Retina (tissue), 1 donor: Measurements from ENCODE around the gene DES.
A peak's percentile ranks its signal among the peaks of the same experiment; 100 is the strongest.

Source experiments
- DNase-seq: peaks from one replicate; pipeline ENCODE4 v3.0.0-alpha.2; 2016

Gene DES

DNA sequence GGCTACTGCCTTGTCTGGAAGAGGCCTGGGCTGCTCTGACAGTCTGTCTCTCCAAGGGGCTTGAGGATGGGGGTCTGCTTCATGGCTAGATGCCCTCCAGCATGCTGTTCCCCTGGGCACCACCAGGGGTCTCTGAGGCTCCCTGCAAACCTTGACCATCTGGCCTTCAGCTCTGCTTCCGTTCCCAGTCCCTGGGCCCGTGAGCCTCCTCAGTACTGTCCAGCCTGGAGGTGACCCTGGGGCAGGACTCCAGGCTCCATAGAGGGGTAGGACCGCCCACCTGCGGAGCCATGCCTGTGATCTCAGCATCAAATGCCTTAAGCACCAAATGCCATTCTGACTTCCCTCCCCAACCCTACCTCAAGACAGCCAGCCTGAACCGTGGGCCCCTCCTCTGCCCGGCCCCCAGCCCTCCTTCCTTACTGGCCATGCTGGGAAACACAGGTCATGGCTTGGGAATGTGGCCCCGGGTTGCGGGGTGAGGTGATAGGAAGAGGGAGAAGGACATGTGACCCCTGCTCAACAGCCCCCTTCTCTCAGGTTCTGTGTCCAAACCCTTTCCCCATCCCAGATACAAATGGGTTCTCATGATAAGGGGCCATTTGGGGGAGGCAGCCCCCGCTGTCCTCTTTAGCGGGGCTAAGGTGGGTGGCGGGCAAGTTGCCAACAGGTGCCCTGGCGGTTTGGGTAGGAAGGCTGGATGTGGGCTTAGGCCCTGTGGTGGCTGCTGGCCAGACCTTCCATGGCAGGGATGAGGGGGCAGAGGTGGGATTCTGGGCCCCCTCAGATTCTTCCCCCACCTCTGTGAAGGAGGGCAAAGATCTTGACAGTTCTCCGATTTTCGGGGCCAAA is 41.5 kb downstream of the DES start:
- DNase-seq, result peak; percentile 83

DNA sequence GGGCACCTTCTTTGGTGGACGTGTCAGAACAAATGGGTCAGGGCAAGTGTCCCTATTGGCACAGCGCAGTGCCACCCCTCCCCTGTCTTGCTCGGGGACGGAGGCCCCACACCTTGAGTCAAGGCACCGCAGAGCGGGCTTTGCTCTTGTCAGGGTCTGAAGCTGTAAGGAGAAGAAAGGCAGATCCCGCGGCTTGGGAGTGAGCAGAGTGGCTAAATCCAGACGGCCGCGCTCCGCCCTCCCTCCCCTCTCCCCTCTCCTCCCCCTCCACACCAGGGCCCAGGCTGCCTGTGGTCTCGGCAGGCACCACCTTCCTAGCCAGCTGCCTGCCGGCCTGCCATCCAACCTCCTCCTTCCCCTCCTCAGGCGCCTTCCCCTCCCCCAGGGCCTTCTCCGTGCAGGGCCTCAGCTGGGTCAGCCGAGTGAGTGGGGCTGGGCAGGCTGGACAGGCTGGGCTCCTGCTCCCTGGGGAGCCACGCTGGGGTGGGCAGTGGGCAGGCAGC is 42.3 kb downstream of the DES start:
- peak; percentile 78 for DNase-seq

DNA sequence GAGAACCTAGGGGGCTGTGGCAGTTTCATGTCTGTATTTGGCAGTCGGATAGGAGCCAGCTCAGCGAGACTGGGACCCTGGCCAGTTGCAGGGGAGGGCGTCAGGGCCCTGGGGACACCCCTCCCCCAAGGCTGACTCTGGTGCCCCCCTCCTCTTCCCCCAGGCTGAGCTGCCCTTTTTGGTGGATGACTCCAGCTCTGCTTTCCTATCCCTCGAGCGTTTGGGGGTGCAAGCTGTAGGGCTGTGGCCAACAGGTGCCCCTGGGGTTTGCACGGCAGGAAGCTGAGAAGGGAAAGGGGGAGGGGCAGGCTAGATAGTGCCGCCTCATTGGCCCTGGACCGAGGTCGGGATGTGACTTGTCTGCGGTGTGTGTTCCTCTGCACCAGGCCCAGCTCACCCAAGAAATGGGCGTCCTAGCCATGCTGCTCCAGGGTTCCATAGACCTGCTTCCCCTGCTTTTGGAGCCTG is 42.9 kb downstream of the DES start:
- no peak for DNase-seq

DNA sequence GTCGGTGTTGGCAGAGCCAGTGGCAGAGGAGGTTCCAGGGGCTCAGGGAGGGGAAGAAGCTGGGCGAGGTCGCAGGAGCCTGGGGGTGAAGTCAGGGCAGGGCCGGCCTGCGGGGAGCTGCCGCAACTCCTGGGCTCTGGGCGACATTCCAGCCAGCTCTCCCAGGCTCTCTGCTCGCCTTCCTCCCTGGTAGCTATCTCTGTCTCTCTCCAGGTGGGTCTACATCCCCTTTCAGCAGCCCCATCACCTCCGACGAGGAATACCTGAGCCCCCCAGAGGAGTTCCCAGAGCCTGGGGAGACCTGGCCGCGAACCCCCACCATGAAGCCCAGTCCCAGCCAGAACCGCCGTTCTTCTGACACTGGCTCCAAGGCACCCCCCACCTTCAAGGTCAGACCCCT is 43.5 kb downstream of the DES start:
- DNase-seq, result no peak

DNA sequence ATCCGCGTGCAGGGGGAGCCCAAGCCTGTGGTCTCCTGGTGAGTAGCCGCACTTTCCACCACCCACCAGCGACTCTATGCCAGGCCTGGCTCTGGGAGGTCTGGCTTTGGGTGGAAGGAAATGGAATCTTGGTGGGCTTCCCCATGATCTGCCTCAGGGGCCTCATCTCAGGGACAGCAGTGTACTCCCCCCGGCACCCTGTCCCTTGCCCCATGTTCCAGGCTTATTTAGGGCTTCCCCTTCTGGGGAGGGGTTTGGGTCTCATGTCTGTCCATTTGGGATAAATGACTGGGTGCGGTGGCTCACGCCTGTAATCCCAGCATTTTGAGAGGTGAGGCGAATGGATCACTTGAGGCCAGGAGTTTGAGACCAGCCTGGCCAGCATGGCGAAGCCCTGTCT is 44.2 kb downstream of the DES start:
- DNase-seq, result no peak

DNA sequence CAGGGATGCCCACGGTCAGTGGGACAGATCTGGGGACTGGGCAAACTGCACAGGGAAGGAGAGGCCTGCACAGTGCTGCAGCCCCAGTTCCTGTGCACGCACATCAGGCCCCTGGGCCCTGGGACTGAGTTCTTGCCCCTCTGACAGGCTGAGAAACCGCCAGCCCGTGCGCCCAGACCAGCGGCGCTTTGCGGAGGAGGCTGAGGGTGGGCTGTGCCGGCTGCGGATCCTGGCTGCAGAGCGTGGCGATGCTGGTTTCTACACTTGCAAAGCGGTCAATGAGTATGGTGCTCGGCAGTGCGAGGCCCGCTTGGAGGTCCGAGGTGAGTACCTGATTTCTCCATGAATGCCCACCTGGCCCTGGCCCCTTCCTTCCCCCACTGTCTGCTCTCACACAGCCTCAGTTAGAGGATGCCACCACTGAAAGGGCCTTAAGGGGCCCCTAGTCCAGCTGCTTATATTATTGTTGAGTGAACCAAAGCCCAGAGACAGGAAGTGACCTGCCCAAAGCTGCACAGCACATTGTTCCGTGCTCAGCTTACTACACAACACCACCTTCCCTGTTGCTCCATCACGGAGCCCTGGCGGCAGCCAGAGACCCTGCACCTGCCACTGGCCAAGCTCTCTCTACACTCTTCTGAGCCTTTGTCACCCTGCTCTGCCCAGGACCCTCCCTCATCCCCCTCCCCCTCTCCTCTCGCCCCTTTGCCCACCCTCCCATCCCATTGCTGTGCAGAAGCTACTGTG is 46.3 kb downstream of the DES start:
- no peak for DNase-seq

DNA sequence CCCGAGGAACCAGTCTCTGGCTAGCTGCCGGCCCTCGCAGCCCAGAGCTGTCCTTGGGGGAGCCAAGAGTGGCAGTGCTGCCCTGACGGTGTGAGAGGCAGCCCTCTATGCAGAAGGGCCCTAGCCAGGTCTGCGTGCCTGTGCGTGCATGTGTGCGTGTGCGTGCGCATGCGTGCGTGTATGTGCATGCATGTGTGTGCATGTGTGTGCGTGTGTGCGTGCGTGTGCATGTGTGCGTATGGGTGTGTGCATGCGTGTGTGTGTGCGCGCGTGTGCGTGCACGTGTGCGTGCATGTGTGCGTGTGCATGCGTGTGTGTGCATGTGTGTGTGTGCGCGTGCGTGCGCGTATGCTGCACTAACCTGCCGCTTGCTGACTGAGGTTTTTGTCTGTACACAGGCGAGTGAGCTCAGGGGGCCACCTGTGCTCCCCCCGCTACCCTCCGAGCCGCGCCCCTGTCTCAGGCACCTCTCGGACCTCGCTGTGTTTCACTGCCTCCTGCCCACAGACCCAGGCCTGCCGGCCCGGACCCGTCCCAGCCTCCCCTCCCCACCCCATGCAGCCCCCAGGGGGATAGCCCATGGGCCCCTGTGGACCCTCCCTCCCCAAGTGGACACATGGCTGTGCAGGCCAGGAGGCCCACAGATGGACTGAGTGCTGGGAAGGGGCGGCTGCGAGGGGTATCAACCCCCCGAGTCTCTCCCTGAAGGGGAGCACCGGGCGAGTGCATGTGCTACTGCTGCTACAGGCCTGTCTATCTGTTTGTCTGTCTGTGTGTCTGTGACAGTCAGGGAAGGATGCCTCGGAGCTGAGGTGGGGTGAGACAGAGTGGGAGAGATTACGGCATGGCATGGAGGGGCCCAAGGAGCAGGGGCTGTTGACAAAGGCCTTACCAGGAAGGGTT is 47.7 kb downstream of the DES start:
- no peak for DNase-seq

DNA sequence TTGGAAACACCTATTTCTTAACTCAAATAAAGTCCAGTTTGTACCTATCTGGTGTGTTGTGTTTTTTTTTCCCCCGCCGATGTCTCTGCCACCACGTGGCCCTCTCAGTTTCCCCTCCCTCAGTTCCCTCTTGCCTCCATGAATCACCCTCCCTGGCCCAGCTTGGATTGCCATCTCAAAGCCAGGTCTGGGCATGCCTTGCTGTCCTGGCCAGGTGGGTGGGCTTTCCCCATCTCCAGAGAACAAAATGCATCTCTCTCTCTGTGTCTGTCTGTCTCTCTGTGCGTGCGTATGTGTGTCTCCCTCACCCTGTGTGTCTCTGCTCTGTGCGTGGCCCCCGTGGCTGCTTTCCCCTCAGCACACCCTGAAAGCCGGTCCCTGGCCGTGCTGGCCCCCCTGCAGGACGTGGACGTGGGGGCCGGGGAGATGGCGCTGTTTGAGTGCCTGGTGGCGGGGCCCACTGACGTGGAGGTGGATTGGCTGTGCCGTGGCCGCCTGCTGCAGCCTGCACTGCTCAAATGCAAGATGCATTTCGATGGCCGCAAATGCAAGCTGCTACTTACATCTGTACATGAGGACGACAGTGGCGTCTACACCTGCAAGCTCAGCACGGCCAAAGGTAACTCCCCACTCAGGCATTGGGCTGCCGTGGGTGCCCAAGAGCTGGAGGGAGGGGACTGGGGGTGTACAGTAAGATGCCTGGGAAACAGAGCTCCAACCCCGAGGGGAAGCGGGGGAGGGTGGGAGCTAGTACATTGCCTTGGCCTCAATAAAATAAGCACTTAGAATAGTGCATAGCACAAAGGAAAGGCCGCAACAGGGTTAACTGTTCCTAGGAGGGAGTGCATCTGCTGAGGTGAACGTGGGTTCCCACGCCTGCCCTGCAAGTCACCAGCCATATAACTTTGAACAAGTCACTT is 48.9 kb downstream of the DES start:
- DNase-seq, result no peak

DNA sequence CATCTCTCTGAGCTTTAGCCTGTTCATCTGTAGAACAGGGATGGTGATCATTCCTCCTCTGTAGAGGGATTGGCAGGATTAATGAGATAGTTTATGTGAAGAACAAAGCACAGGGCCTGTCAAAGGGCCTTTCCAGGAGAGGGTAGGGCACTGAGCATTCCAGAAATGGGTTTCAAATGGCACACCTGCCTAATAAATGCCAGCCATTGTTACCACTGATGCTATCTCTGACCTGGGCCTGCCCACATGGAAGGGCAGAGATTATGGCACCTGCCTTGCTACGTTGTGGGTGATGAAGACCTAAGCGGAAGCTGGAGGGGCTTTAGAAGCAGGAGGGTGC is 49.5 kb downstream of the DES start:
- DNase-seq, result no peak

DNA sequence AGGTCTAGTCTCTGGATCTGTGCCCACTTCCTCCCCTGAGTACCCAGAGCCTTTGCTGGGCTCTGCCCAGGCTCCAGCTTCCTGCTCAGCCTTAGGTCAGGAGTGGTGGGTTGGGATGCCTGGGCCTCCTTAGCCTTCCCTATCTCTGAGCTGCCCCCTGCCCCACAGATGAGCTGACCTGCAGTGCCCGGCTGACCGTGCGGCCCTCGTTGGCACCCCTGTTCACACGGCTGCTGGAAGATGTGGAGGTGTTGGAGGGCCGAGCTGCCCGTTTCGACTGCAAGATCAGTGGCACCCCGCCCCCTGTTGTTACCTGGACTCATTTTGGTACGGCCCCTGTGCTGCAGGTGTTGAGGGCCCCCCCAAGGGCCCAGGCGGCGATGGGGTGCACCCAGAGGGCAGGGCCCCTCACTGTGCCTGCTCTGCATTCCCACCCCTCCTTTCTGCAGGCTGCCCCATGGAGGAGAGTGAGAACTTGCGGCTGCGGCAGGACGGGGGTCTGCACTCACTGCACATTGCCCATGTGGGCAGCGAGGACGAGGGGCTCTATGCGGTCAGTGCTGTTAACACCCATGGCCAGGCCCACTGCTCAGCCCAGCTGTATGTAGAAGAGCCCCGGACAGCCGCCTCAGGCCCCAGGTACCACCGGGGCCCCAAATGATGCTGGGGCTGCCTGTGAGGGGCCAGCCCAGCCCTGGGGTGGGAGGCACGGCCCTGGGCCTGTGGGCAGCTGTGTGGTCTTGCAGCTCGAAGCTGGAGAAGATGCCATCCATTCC is 50.4 kb downstream of the DES start:
- no peak for DNase-seq

DNA sequence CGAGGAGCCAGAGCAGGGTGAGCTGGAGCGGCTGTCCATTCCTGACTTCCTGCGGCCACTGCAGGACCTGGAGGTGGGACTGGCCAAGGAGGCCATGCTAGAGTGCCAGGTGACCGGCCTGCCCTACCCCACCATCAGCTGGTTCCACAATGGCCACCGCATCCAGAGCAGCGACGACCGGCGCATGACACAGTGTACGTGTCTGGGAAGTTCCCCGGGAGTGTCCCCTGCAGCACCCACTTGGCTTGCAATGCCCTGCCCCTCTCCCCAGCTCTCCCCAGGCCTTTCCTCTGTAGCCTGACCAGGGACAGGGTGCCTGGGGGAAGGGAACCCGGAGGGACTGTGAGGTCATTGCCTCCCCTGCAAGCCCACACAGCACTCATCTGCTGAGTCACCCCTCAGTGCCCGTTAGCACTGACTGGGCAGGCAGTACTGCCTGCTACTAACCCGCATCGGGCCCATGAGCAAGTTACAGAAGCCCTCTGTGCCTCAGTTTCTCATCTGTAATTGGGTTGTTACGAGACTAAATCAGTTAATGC is 51.1 kb downstream of the DES start:
- no peak for DNase-seq

DNA sequence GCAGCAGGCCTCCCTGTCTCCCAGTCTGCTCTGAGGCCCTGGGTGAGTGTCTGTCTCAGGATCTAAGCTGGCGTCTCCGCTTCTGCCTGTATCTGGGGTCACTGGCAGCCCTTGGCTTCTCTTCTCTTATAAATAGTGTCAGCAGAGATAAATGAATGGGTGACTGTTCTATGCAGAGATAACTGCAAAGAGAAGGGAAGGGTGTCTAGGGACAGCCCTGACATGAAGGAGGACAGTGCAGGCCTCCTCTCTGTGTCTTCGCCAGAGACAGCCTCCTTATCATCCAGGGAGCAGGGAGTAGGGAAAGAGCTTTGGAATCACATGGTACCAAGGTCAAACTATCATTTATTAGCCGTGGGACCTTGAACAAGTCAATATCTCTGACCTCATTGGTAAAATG is 52.3 kb downstream of the DES start:
- DNase-seq, result no peak

DNA sequence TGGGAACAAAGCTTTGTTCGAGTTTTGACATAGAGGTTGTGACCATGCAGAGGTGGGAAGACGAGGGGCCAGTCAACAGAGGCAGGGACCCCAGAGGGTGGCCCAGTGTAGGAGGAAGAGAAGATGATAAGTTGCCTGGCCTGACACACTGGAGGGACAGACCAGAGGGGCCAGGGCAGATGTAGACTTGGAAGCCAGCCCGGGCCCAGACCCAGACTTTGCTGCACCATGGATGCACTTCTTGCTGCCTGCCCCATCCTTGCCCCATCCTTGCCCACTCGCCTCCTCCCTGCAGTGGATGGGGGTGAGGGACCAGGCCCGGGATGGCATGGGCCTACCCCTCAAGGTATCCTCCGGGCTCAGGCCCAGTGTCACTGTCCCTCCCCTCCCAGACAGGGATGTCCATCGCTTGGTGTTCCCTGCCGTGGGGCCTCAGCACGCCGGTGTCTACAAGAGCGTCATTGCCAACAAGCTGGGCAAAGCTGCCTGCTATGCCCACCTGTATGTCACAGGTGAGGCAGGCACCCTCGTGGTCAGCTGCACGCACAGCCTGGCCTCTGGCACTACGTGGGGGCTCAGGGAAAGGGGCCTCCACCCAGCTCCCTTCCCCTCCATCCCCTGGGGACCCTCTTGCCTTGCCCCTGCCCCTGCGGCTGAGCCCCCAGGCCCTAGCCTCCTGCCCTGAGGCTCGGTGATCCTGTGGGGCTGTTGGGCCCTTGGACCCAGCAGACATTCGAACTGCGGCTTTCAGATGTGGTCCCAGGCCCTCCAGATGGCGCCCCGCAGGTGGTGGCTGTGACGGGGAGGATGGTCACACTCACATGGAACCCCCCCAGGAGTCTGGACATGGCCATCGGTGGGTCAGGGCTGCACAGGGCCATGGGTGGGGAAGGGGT is 53.5 kb downstream of the DES start:
- no peak for DNase-seq

DNA sequence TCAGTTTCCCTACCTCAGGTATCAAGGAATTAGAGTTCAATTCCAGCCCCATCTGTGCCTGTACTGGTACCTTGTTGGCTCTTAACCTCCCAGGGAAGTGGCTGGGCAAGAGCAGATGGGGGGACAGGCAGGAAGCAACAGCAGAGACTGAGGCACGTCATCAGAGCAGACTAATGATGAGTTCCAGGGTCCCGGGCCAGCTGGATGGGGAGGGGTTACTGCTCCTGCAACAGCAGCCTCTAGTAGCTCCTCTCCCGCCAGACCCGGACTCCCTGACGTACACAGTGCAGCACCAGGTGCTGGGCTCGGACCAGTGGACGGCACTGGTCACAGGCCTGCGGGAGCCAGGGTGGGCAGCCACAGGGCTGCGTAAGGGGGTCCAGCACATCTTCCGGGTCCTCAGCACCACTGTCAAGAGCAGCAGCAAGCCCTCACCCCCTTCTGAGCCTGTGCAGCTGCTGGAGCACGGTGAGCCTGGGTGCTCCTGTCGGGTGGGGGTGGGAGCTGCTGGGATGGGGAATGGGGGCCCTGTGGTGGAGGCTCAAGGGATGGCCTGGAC is 54.5 kb downstream of the DES start:
- no peak for DNase-seq

DNA sequence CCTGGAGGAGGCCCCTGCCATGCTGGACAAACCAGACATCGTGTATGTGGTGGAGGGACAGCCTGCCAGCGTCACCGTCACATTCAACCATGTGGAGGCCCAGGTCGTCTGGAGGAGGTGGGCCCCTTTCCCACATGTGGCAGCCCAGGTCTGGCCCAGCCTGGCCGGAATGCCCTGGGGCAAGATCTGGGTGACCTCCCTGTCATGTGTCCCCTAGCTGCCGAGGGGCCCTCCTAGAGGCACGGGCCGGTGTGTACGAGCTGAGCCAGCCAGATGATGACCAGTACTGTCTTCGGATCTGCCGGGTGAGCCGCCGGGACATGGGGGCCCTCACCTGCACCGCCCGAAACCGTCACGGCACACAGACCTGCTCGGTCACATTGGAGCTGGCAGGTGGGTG is 55.3 kb downstream of the DES start:
- DNase-seq, result no peak

DNA sequence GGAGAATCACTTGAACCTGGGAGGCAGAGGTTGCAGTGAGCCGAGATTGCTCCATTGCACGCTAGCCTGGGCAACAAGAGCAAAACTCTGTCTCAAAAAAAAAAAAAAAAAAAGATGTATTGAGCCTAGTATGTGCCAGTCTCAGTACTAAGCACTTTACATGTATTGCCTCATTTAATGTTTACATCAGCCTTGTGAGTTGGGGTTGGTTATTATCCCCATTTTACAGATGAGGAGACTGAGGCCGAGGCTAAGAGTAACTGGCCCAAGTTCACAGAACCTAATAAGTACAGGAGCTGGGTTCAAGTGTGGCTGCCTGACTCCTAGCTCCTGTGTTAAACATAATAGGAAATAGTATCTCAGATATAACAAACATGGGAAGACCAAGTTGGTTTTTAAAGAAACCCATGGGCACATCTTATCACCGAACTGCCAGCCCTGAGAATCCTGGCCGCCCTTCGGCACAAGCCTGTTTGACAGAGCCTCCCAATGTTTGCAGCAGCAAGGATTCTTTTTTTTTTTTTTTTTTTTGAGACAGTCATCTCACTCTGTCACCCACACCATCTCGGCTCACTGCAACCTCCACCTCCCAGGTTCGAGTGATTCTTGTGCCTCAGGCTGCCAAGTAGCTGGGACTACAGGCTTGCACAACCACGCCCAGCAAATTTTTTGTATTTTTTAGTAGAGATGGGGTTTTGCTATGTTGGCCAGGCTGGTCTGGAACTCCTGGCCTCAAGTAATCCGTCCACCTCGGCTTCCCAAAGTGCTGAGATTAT is 56.3 kb downstream of the DES start:
- no peak for DNase-seq

DNA sequence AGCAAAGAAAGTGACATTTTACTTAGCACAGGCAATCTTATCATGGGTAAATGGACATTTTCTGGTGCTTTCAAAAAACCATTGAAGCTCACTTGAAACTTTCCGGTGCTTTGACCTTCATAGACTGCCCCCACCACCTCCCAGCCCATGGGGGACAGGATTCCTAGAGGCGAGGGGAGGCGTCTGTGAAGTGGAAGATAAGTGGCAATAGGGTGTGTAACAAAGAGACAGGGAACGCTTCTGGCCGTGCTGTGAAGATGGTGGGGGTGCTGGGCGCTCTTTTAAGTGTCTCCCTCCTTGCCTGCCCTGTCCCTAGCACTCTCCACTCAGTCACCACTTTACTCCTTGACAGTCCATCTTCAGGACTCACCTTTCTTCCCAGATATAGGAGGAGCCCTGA is 57.1 kb downstream of the DES start:
- no peak for DNase-seq
